ENCODE results near the gene TOP1.
"Not testable (repeated sequence)": the region's sequence is repeated elsewhere in the genome, so short reads cannot be mapped to it uniquely, and the experiment has no call there.

Gene TOP1

GRCh38 chr20:41132388-41132775 lies 103.8 kb downstream of the TOP1 start:
- not testable (repeated sequence) for DNase-seq

- no peak for DNase-seq
Observed at GRCh38 chr20:41133709-41134361, 105.2 kb downstream of the TOP1 start.

GRCh38 chr20:41134362-41135186 lies 106.0 kb downstream of the TOP1 start:
- no peak for DNase-seq

GRCh38 chr20:41135187-41135887 lies 106.7 kb downstream of the TOP1 start:
- peak; percentile 23 for DNase-seq

GRCh38 chr20:41135888-41136679 lies 107.5 kb downstream of the TOP1 start:
- DNase-seq: no peak

- peak; percentile 80 for DNase-seq
Observed at GRCh38 chr20:41136680-41137613, 108.3 kb downstream of the TOP1 start, which contains the start of gene PLCG1. PLCG1 (plus strand) TSS chr20:41137543; CDS start chr20:41137642, 99 bp downstream.

GRCh38 chr20:41137614-41138474 lies 109.2 kb downstream of the TOP1 start:
- DNase-seq: peak; percentile 80

- DNase-seq: peak; percentile 22
Observed at GRCh38 chr20:41138475-41139226, 110.0 kb downstream of the TOP1 start.

GRCh38 chr20:41139227-41140093 lies 110.8 kb downstream of the TOP1 start:
- no peak for DNase-seq

GRCh38 chr20:41140226-41141133 lies 111.9 kb downstream of the TOP1 start:
- no peak for DNase-seq

GRCh38 chr20:41141153-41141815 lies 112.7 kb downstream of the TOP1 start:
- DNase-seq: peak; percentile 24

- no peak for DNase-seq
Observed at GRCh38 chr20:41142245-41142644, 113.6 kb downstream of the TOP1 start.

- DNase-seq: no peak
Observed at GRCh38 chr20:41142919-41143318, 114.3 kb downstream of the TOP1 start.

GRCh38 chr20:41143354-41143753 lies 114.7 kb downstream of the TOP1 start:
- DNase-seq: no peak

GRCh38 chr20:41145317-41145716 lies 116.7 kb downstream of the TOP1 start:
- no peak for DNase-seq

- DNase-seq: no peak
Observed at GRCh38 chr20:41145821-41146620, 117.4 kb downstream of the TOP1 start.

Measured in fibroblast of skin of back (primary cell).